DND-41 (cell line): ENCODE measurements around the gene SLC24A3.

Experiments used
- EZH2 ChIP-seq: IDR thresholded peaks from 3 replicates; pipeline ENCODE4 v1.6.1; 2012; ENCODE audit warnings: borderline replicate concordance, low read depth, mild to moderate bottlenecking, moderate library complexity, low read length, inconsistent platforms; ENCODE audit not compliant: severe bottlenecking
- TF ChIP-seq, protein P1 (sequence below): IDR thresholded peaks from 2 replicates; pipeline ENCODE4 v1.5.1; 2012; ENCODE audit warnings: borderline replicate concordance, low read length, moderate library complexity, mild to moderate bottlenecking; ENCODE audit not compliant: poor library complexity, severe bottlenecking; ENCODE audit errors: extremely low read depth

GRCh38 chr20:19758133-19758500 is 545.7 kb downstream of the SLC24A3 start, which contains the start of gene RIN2:
- TF ChIP-seq, protein P1, sequence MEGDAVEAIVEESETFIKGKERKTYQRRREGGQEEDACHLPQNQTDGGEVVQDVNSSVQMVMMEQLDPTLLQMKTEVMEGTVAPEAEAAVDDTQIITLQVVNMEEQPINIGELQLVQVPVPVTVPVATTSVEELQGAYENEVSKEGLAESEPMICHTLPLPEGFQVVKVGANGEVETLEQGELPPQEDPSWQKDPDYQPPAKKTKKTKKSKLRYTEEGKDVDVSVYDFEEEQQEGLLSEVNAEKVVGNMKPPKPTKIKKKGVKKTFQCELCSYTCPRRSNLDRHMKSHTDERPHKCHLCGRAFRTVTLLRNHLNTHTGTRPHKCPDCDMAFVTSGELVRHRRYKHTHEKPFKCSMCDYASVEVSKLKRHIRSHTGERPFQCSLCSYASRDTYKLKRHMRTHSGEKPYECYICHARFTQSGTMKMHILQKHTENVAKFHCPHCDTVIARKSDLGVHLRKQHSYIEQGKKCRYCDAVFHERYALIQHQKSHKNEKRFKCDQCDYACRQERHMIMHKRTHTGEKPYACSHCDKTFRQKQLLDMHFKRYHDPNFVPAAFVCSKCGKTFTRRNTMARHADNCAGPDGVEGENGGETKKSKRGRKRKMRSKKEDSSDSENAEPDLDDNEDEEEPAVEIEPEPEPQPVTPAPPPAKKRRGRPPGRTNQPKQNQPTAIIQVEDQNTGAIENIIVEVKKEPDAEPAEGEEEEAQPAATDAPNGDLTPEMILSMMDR = no peak
- no peak for TF ChIP-seq EZH2
